DMS114 treated with DMSO at 0.1 percent for 48 hours (cell line): Measurements from ENCODE around the gene CIAO3.

Experiments used
- DNase-seq: peaks from one replicate; lab custom pipeline; 2025; ENCODE audit not compliant: unreplicated experiment; lab: John Stamatoyannopoulos, UW

The CIAO3 gene

GRCh38 chr16:740764-741505 is at the start of gene CIAO3:
Gene CIAO3, minus strand, starts transcription at chr16:740997. Its CDS starts 12 bp downstream, at chr16:740985.
- DNase-seq: peak; percentile 42

DNA sequence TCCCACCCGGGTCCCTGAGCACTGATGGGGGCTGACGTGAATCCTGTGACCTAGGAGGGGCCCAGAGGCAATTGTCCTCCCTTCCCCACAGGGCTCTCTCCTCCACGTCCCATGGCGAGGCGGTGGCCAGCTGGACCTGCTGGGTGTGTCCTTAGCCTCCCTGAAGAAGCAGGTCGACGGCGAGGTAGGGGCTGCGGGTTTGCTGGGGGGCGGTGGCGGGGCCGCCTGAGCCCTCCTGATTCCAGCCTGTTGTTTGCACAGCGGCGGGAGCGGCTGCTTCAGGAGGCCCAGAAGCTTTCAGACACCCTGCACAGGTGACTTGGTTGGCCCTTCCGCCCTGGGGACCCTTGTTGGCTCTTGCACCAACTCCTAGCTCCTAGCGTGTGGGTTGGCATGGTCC is 49.3 kb upstream of the CIAO3 start:
- DNase-seq: no peak

- DNase-seq: no peak
Measured at GRCh38 chr16:789191-789850, 48.5 kb upstream of the CIAO3 start.

- DNase-seq: peak; percentile 67
Measured at GRCh38 chr16:788399-789126, 47.8 kb upstream of the CIAO3 start, which contains the start of gene CHTF18. Gene CHTF18, plus strand, starts transcription at chr16:788620. Its CDS starts 65 bp downstream, at chr16:788685.

- no peak for DNase-seq
Measured at GRCh38 chr16:787978-788398, 47.2 kb upstream of the CIAO3 start, which contains the start of gene RPUSD1. Gene RPUSD1, minus strand, starts transcription at chr16:788381. Its CDS starts 644 bp downstream, at chr16:787737.

DNA sequence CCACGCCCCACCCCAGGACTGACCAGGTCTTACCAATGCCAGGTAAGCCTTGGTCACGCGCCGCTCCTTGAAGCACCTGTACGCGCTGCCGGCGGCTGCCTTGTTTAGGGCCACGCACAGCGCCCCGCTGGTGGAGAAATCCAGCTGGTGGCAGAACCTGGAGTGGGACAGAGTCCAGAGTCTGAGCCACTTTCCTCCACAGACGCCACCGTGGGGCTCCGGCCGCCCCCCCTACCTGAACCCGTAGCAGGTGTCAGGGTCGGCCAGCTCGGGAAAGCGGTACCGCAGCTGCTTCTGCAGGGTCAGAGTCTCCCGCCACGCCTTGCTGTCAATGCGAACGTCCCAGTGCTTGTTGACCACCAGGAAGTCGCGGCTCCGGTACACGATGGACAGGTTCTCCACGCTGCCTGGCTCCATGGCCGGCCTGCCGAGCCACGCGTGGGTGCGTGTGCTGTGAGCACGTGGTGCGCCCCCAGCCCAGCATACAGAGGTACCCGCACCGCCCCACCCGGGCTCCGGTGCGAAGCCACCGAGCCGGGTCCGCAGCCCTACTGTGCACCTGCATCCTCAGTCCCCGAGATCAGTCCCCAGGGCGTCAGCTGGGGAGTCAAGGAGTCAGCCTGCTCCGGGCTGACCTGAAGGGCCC is 46.6 kb upstream of the CIAO3 start:
- no peak for DNase-seq

DNA sequence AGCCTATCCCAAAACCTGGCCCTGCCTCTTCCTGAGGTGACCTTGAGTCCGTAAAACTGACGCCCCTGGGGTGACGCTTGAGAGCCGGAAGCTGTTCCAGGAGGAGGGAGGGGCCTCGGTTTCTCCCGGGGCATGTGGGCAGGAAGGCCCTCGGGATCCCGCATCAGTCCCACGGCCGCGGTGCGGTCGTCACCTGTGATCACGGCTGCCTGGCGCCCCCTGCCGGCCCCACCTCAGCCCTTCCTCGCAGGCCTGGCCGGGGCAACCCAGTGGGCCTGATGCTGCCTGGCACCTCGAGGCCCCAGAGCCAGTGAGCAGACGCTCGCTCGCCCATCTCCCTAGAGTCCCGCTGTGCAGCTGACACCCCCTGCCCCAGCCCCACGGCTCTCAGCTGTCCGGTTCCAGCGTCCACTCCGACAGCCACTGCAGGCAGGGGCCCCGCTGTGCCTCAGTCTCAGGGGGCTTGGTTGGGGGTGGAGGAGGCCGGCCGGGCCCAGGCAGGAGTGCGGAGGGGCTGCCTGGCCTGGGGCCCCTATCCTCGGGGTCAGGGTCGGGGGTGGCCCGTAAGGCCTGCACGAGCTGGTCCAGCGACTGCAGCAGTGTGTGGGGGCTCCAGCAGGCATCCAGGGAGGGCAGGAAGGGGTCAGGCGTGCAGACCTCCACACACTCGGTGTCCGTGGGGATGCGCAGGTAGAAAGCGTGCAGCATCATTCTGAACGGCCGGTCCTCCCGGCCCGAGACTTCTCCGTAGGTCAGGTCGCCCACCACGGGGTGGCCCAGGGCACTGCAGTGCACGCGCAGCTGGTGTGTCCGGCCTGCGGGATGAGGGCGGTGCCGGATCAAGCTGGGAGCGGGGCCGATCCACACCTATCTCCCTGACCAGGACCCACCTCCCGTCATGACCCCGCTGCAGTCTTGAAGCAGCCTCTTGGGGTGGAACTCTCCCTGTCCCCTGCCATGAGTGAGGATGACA is 45.1 kb upstream of the CIAO3 start:
- no peak for DNase-seq

GRCh38 chr16:784431-784830 is 43.6 kb upstream of the CIAO3 start:
- no peak for DNase-seq

GRCh38 chr16:783404-784161 is 42.8 kb upstream of the CIAO3 start:
- no peak for DNase-seq

GRCh38 chr16:782766-783403 is 42.1 kb upstream of the CIAO3 start:
- no peak for DNase-seq

GRCh38 chr16:782258-782657 is 41.5 kb upstream of the CIAO3 start:
- DNase-seq: no peak

DNA sequence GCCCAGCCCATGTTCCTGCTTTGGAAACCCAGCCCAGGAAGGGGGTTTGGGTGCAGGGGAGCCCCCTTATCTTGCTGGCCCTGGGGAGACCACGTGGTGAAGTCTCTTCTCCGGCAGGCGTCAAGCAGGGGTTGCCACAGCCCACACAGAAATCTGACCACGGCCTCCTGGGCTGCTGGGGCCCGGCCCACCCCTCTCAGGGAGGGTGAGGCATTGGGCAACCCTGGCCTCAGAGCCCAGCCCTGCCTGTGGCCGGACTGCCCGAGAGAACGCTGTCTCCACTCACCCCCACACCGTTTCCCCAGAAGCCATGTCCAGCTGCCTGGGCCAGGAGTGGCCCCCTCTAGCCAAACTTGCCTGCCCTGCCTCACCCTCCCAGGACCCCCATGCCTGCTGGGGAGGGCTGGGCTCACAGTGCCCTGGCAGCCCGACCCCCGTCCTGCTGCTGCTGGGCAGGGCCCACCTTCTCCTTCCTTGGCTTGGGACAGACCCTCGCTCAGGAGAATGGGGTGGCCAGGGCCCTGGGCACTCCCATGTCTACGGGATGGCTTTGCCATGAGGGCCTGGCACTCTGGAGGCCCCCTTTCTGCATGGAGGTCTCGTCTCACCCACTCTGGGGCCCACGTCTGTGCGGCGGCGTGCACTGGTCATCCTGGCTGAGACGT is 40.7 kb upstream of the CIAO3 start:
- DNase-seq: no peak

GRCh38 chr16:780296-780695 is 39.5 kb upstream of the CIAO3 start:
- no peak for DNase-seq

GRCh38 chr16:779561-779960 is 38.8 kb upstream of the CIAO3 start:
- no peak for DNase-seq

- DNase-seq: no peak
Measured at GRCh38 chr16:778909-779527, 38.2 kb upstream of the CIAO3 start.

DNA sequence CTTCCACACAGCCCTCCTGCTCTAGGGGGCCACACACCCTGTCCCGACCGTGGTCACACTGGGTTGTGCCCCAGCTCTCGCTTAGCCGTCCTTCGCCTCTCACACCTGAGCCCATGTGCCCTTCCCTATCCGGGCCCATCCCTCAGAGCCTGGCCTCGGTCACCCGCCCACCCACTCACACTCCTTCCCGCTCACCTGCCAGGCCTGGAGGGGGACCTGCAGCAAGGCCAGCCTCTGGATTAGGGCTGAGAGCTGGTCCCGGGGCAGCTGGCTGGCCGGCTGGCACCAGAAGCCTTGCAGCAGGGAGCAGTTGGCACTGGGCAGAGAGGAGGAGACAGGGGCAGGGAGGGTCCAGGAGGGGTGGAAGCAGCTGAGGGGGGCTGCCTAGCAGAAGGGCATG is 37.6 kb upstream of the CIAO3 start:
- DNase-seq: no peak

DNA sequence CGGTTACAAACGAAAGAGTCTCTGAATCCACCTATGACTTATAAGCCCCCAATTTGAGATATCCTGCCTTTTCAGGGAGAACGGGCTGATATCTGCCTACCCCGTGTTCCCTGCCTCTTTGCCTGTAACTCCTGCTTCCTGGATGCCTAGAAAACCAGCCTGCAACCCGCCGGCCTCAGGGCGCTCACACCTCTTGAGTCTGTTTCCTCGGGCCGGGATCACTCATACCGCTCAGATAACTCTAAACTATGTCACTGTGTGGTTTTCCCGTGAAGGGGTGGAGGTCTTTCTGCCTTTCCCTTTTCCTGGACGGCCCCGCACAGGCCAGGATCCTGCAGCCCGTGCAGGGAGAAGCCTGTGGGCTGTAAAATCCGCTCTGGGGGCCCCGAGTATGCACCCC is 37.0 kb upstream of the CIAO3 start:
- DNase-seq: no peak

DNA sequence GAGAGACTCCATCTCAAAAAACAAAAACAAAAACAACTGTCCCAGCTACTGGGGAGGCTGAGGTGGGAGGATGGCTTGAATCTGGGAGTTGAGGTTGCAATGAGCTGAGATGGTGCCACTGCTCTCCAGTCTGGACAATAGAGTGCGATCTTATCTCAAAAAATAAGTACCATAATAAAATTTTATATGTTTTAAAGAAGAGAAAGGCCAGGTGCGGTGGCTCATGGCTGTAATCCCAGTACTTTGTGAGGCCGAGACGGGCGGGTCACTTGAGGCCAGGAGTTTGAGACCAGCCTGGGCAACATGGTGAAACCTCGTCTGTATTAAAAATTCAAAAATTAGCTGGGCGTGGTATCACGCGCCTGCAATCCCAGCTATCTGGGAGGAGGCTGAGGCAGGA is 36.0 kb upstream of the CIAO3 start:
- no peak for DNase-seq
